Subcutaneous abdominal adipose tissue (tissue), 5 donors: ENCODE data around the gene PPP1R16B.

Source experiments
- H3K27ac ChIP-seq: one replicate; pipeline ENCODE4 v1.7.0; 2013; ENCODE audit warnings: low read depth, mild to moderate bottlenecking, inconsistent platforms, low read length, moderate library complexity
- H3K27me3 ChIP-seq, 5 donors: one replicate each; pipeline ENCODE4 v1.7.0; 2013; ENCODE audit warnings: low read length in 5 of 5, inconsistent platforms in 1 of 5; ENCODE audit not compliant: control insufficient read depth in 5 of 5, insufficient read depth in 4 of 5
- H3K36me3 ChIP-seq, 5 donors: one replicate each; pipeline ENCODE4 v1.7.0; 2013; ENCODE audit warnings: low read length in 5 of 5; ENCODE audit not compliant: control insufficient read depth in 5 of 5, insufficient read depth in 5 of 5
- H3K4me1 ChIP-seq, 5 donors: one replicate each; pipeline ENCODE4 v1.7.0; 2013; ENCODE audit warnings: low read length in 5 of 5, mild to moderate bottlenecking in 3 of 5, moderate library complexity in 1 of 5; ENCODE audit not compliant: control insufficient read depth in 5 of 5, insufficient read depth in 5 of 5
- H3K4me3 ChIP-seq, 5 donors: one replicate each; pipeline ENCODE4 v1.7.0; 2013; ENCODE audit warnings: low read length in 5 of 5, low read depth in 1 of 5
- H3K9ac ChIP-seq, 5 donors: one replicate each; pipeline ENCODE4 v1.7.0; 2013; ENCODE audit warnings: low read length in 5 of 5, mild to moderate bottlenecking in 4 of 5, moderate library complexity in 3 of 5
- H3K9me3 ChIP-seq, 5 donors: one replicate each; pipeline ENCODE4 v1.7.0; 2013; ENCODE audit warnings: low read length in 5 of 5; ENCODE audit not compliant: control insufficient read depth in 5 of 5
- donor health status: healthy.
- donor health status: healthy.
- donor health status: healthy.
- donor health status: healthy.
- donor health status: healthy.

Gene PPP1R16B

GRCh38 chr20:38815446-38815845 lies 9.9 kb downstream of the PPP1R16B start:
- Histone ChIP-seq H3K9me3 (no peaks in the 10 kb centered on the region), H3K27ac (no peak overlapping the region), H3K36me3 (peaks cover 0 to 4% (median 0%) of the 10 kb centered on the region in 5 donors), H3K4me3 (no peak overlapping the region), H3K4me1 (peaks cover 0 to 60% (median 15%) of the 10 kb centered on the region in 5 donors), H3K9ac (no peak overlapping the region), H3K27me3 (peaks cover 0 to 6% (median 0%) of the 10 kb centered on the region in 5 donors)

GRCh38 chr20:38818113-38819065 lies 12.9 kb downstream of the PPP1R16B start:
- no peak overlapping the region for H3K27ac ChIP-seq
- H3K9me3 ChIP-seq: peaks cover 0 to 4% (median 2%) of the 10 kb centered on the region in 5 donors
- no peaks in the 10 kb centered on the region for H3K36me3 ChIP-seq
- H3K9ac ChIP-seq: no peak overlapping the region
- peaks cover 0 to 36% (median 0%) of the 10 kb centered on the region in 5 donors for H3K4me1 ChIP-seq
- no peak overlapping the region for H3K4me3 ChIP-seq
- H3K27me3 ChIP-seq: peaks cover 0 to 6% (median 0%) of the 10 kb centered on the region in 5 donors

- H3K4me1 ChIP-seq: peaks cover 0 to 59% (median 5%) of the 10 kb centered on the region in 5 donors
- no peak overlapping the region for H3K9ac ChIP-seq
- no peak overlapping the region for H3K27ac ChIP-seq
- H3K4me3 ChIP-seq: no peak overlapping the region
- peaks cover 0 to 9% (median 2%) of the 10 kb centered on the region in 5 donors for H3K27me3 ChIP-seq
- peaks cover 0 to 4% (median 2%) of the 10 kb centered on the region in 5 donors for H3K9me3 ChIP-seq
- H3K36me3 ChIP-seq: no peaks in the 10 kb centered on the region
Observed at GRCh38 chr20:38825571-38825900, 20.0 kb downstream of the PPP1R16B start.

- Histone ChIP-seq H3K27ac (no peak overlapping the region), H3K36me3 (no peaks in the 10 kb centered on the region), H3K4me3 (no peak overlapping the region), H3K4me1 (peaks cover 0 to 64% (median 5%) of the 10 kb centered on the region in 5 donors), H3K27me3 (peaks cover 0 to 9% (median 2%) of the 10 kb centered on the region in 5 donors), H3K9ac (no peak overlapping the region), H3K9me3 (peaks cover 0 to 4% (median 2%) of the 10 kb centered on the region in 5 donors)
Observed at GRCh38 chr20:38825901-38826625, 20.6 kb downstream of the PPP1R16B start.

GRCh38 chr20:38827770-38828281 lies 22.3 kb downstream of the PPP1R16B start:
- Histone ChIP-seq H3K9ac (no peak overlapping the region), H3K27me3 (peaks cover 0 to 9% (median 4%) of the 10 kb centered on the region in 5 donors), H3K36me3 (no peaks in the 10 kb centered on the region), H3K9me3 (no peaks in the 10 kb centered on the region), H3K27ac (peak overlapping the region; percentile 54), H3K4me1 (peaks cover 0 to 75% (median 5%) of the 10 kb centered on the region in 5 donors), H3K4me3 (no peak overlapping the region)

GRCh38 chr20:38828514-38829295 lies 23.2 kb downstream of the PPP1R16B start:
- Histone ChIP-seq H3K4me3 (no peak overlapping the region), H3K4me1 (peaks cover 0 to 78% (median 5%) of the 10 kb centered on the region in 5 donors), H3K9ac (no peak overlapping the region), H3K9me3 (no peaks in the 10 kb centered on the region), H3K27me3 (peaks cover 0 to 9% (median 4%) of the 10 kb centered on the region in 5 donors), H3K27ac (peak overlapping the region; percentile 56), H3K36me3 (no peaks in the 10 kb centered on the region)

GRCh38 chr20:38829296-38829875 lies 23.9 kb downstream of the PPP1R16B start:
- H3K4me3 ChIP-seq: no peak overlapping the region
- H3K9me3 ChIP-seq: no peaks in the 10 kb centered on the region
- peaks cover 0 to 80% (median 5%) of the 10 kb centered on the region in 5 donors for H3K4me1 ChIP-seq
- peak overlapping the region; percentile 56 for H3K27ac ChIP-seq
- H3K27me3 ChIP-seq: peaks cover 0 to 8% (median 4%) of the 10 kb centered on the region in 5 donors
- no peaks in the 10 kb centered on the region for H3K36me3 ChIP-seq
- no peak overlapping the region for H3K9ac ChIP-seq

- Histone ChIP-seq H3K9ac (no peak overlapping the region), H3K36me3 (no peaks in the 10 kb centered on the region), H3K27me3 (peaks cover 0 to 4% (median 2%) of the 10 kb centered on the region in 5 donors), H3K27ac (no peak overlapping the region), H3K4me1 (peaks cover 0 to 74% (median 5%) of the 10 kb centered on the region in 5 donors), H3K9me3 (no peaks in the 10 kb centered on the region), H3K4me3 (no peak overlapping the region)
Observed at GRCh38 chr20:38830356-38830755, 24.9 kb downstream of the PPP1R16B start.

- Histone ChIP-seq H3K4me1 (peaks cover 0 to 66% (median 5%) of the 10 kb centered on the region in 5 donors), H3K27me3 (peaks cover 0 to 4% (median 2%) of the 10 kb centered on the region in 5 donors), H3K9me3 (no peaks in the 10 kb centered on the region), H3K4me3 (no peak overlapping the region), H3K36me3 (peaks cover 0 to 4% (median 0%) of the 10 kb centered on the region in 5 donors), H3K9ac (no peak overlapping the region), H3K27ac (no peak overlapping the region)
Observed at GRCh38 chr20:38831049-38831691, 25.7 kb downstream of the PPP1R16B start.
